IMR-90 (cell line): Measurements from ENCODE around the gene GSTM3.

ENCODE experiments used
- BHLHE40 ChIP-seq: fragments of 150-350 bp; IDR thresholded peaks from 2 replicates; pipeline ENCODE4 v1.6.1; 2016; ENCODE audit warnings: mild to moderate bottlenecking, low read depth, low read length
- CEBPB ChIP-seq: IDR thresholded peaks from 2 replicates; pipeline ENCODE4 v1.6.1; 2012; ENCODE audit warnings: low read depth, low read length, improper control_type of control experiment
- FOS ChIP-seq: fragments of 150-350 bp; IDR thresholded peaks from 2 replicates; pipeline ENCODE4 v1.6.1; 2016; ENCODE audit warnings: low read depth, low read length
- MAZ ChIP-seq: IDR thresholded peaks from 2 replicates; pipeline ENCODE4 v1.6.1; 2012; ENCODE audit warnings: low read depth, mild to moderate bottlenecking, low read length, improper control_type of control experiment, moderate library complexity, borderline replicate concordance
- MXI1 ChIP-seq: IDR thresholded peaks from 2 replicates; pipeline ENCODE4 v1.6.1; 2012; ENCODE audit warnings: low read depth, mild to moderate bottlenecking, low read length, moderate library complexity, borderline replicate concordance
- NFE2L2 ChIP-seq: fragments of 150-350 bp; IDR thresholded peaks from 2 replicates; pipeline ENCODE4 v1.6.1; 2016; ENCODE audit warnings: low read depth, mild to moderate bottlenecking, low read length
- POLR2A ChIP-seq: IDR thresholded peaks from 2 replicates; pipeline ENCODE4 v1.6.1; 2012; ENCODE audit warnings: mild to moderate bottlenecking, low read depth, low read length
- RAD21 ChIP-seq: IDR thresholded peaks from 2 replicates; pipeline ENCODE4 v1.6.1; 2012; ENCODE audit warnings: low read length, improper control_type of control experiment
- RCOR1 ChIP-seq: IDR thresholded peaks from 2 replicates; pipeline ENCODE4 v1.6.1; 2012; ENCODE audit warnings: mild to moderate bottlenecking, low read length, improper control_type of control experiment; ENCODE audit not compliant: insufficient replicate concordance
- RFX5 ChIP-seq: IDR thresholded peaks from 2 replicates; pipeline ENCODE4 v1.8.0; 2012; ENCODE audit warnings: low read depth, mild to moderate bottlenecking, low read length, moderate library complexity
- SMC3 ChIP-seq: fragments of 150-350 bp; IDR thresholded peaks from 2 replicates; pipeline ENCODE4 v1.6.1; 2016; ENCODE audit warnings: low read depth, mild to moderate bottlenecking, antibody characterized with exemption, low read length, moderate library complexity
- TF ChIP-seq, protein P1 (sequence below): conservative IDR thresholded peaks from 2 replicates; pipeline ENCODE4 v1.5.1; 2012; ENCODE audit warnings: mild to moderate bottlenecking, low read depth, low read length, improper control_type of control experiment
- TF ChIP-seq, protein P2 (sequence below): fragments of 150-350 bp; IDR thresholded peaks from 2 replicates; pipeline ENCODE4 v1.6.1; 2016; ENCODE audit warnings: low read depth, mild to moderate bottlenecking, low read length, moderate library complexity, borderline replicate concordance
- TF ChIP-seq, protein P3 (sequence below): fragments of 150-350 bp; IDR thresholded peaks from 2 replicates; pipeline ENCODE4 v1.6.1; 2017; ENCODE audit warnings: mild to moderate bottlenecking, antibody characterized with exemption, low read length, low read depth

DNA sequence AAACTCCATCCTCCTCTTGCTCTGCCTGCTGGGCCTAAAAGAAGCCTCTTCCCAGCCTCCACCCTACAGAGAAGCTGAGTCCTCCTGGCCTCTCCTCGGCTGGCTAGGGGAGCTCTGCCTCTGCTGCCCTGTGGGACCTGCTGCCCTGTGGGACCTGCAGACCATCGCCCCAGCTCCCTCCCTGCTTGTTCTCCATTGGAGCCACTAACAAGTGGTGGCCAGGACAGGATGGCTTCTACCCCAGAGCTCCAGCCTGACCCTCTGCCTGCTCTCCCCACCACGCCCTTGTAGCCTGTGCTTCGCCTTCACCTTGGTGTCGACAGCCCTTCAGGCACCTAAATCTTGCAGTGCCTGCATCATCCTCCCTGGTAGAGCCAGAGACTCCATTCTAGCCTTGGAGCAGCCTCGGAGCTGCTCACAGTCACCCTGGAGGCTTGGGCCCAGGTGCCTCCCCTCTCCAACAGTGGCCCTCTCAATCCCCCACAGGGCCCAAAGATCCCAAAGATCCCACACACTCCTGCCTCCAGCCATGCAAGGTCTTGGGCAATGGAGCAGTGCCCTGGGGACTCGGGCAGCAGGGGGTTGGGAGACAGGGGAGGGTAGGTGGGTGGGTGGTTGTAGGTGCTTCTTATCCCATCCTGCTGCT, 19.9 kb upstream of the GSTM3 start:
- no peak for TF ChIP-seq CEBPB
- TF ChIP-seq BHLHE40: no peak
- TF ChIP-seq SMC3: no peak
- TF ChIP-seq, protein P1, sequence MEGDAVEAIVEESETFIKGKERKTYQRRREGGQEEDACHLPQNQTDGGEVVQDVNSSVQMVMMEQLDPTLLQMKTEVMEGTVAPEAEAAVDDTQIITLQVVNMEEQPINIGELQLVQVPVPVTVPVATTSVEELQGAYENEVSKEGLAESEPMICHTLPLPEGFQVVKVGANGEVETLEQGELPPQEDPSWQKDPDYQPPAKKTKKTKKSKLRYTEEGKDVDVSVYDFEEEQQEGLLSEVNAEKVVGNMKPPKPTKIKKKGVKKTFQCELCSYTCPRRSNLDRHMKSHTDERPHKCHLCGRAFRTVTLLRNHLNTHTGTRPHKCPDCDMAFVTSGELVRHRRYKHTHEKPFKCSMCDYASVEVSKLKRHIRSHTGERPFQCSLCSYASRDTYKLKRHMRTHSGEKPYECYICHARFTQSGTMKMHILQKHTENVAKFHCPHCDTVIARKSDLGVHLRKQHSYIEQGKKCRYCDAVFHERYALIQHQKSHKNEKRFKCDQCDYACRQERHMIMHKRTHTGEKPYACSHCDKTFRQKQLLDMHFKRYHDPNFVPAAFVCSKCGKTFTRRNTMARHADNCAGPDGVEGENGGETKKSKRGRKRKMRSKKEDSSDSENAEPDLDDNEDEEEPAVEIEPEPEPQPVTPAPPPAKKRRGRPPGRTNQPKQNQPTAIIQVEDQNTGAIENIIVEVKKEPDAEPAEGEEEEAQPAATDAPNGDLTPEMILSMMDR: no peak
- TF ChIP-seq NFE2L2: no peak
- TF ChIP-seq FOS: no peak
- TF ChIP-seq, protein P2, sequence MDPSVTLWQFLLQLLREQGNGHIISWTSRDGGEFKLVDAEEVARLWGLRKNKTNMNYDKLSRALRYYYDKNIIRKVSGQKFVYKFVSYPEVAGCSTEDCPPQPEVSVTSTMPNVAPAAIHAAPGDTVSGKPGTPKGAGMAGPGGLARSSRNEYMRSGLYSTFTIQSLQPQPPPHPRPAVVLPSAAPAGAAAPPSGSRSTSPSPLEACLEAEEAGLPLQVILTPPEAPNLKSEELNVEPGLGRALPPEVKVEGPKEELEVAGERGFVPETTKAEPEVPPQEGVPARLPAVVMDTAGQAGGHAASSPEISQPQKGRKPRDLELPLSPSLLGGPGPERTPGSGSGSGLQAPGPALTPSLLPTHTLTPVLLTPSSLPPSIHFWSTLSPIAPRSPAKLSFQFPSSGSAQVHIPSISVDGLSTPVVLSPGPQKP: no peak
- TF ChIP-seq, protein P3, sequence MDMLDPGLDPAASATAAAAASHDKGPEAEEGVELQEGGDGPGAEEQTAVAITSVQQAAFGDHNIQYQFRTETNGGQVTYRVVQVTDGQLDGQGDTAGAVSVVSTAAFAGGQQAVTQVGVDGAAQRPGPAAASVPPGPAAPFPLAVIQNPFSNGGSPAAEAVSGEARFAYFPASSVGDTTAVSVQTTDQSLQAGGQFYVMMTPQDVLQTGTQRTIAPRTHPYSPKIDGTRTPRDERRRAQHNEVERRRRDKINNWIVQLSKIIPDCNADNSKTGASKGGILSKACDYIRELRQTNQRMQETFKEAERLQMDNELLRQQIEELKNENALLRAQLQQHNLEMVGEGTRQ: no peak
- TF ChIP-seq POLR2A: no peak
- TF ChIP-seq RCOR1: no peak
- no peak for TF ChIP-seq RAD21
- TF ChIP-seq MXI1: no peak
- TF ChIP-seq MAZ: no peak
- no peak for TF ChIP-seq RFX5
